ENCODE data around the gene GPR108. TPM values are rescaled to one million over a fixed set of nuclear protein-coding genes. Genes with fewer than 3 reads are reported as not detected.

GPR108 gene
- total RNA-seq, 1 donor from 2014 or later: 22.2 TPM

- ATAC-seq (ENCODE audit: poor library complexity) (no peak), DNase-seq (no peak)
- intact Hi-C loops (cut with DNase I): no loop called here
Observed at GRCh38 chr19:6694147-6694815, 43.1 kb downstream of the GPR108 start.

DNA sequence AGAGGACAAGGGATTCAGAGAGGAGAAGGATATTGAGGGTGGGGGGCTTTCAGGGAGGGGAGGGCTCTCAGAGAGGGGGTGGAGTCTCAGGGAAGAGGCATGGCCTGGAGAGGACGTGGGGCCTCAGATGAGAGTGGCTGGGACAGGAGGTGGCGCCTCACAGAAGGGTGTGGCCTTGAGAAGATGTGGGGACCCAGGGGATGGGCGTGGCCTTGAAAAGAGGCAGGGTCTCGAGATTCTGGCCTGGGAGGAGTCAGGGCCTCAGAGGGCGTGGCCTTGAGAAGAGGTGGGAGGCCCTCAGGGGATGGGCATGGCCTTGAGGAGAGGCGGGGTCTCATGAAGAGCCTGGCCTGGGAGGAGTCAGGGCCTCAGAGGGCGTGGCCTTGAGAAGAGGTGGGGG, 43.7 kb downstream of the GPR108 start:
- ATAC-seq (ENCODE audit: poor library complexity): no peak
- DNase-seq: no peak
- intact Hi-C loops (cut with DNase I): no loop called here

DNA sequence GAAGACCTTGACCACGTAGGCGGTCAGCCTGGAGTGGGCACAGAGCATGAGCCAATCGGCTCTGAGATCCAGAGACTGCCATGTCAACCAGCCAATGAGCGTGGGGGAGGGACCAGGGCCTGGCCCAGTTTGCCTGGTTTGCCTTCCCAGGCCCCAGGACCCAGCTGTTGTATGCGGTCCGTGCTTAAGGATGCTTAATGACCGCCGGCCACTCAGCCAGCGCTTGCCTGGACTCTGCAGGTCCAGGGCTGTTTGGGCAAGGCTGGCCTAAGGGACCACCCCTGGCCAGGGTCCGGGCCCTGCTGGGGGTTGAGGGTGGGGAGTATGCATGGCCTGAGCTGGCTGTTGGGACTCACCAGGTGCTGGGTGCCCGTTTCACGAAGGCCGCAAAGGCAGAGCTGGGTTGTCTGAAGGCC, 44.3 kb downstream of the GPR108 start:
- ATAC-seq (ENCODE audit: poor library complexity) (no peak), DNase-seq (no peak)
- intact Hi-C loops (cut with DNase I): no loop called here

GRCh38 chr19:6692027-6692426, 45.4 kb downstream of the GPR108 start:
- DNase-seq: no peak
- no peak for ATAC-seq (ENCODE audit: poor library complexity)
- intact Hi-C loops (cut with DNase I): no loop called here

- intact Hi-C loops (cut with DNase I): no loop called here
- DNase-seq (no peak), ATAC-seq (ENCODE audit: poor library complexity) (no peak)
Observed at GRCh38 chr19:6691342-6691741, 46.0 kb downstream of the GPR108 start.

GRCh38 chr19:6690160-6690885, 47.1 kb downstream of the GPR108 start:
- ATAC-seq (ENCODE audit: poor library complexity) (no peak), DNase-seq (no peak)
- intact Hi-C loops (cut with DNase I): no loop called here

GRCh38 chr19:6687114-6687513, 50.3 kb downstream of the GPR108 start:
- intact Hi-C loops (cut with DNase I): no loop called here
- DNase-seq (no peak), ATAC-seq (ENCODE audit: poor library complexity) (no peak)

- ATAC-seq (ENCODE audit: poor library complexity) (no peak), DNase-seq (no peak)
- intact Hi-C loops (cut with DNase I): no loop called here
Observed at GRCh38 chr19:6686628-6686975, 50.8 kb downstream of the GPR108 start.

DNA sequence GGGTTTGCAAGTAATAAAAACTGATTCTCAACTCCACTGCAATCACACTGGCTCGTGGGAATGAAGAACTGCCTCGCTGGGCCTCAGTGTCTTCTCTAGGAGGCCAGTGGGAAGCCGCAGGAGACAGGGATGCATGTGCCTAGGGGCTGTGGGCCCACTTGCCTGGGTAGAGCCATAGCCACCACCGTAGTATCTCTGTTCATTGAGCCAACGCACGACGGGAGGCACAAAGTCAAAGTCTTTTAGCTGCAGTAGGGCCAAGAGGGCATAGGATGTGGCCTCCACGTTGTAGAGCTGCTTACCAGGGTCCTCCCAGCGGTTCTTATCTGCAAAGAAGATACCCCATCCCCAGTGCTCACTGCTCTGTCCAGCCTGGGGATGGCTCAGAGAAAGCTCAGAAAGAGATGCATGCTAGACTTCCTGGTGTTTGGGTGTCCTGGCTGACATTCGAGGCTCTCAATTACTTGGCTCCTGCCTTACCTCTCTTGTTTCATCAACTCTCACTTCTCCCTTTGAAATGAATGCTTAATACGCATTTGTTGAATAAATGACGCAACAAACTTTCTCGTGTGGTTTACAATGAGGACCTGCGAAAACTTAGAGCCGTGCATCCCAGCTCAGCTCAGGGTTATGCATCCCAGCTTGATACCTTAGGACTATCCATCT, 51.3 kb downstream of the GPR108 start:
- no peak for DNase-seq
- no peak for ATAC-seq (ENCODE audit: poor library complexity)
- intact Hi-C loops (cut with DNase I): no loop called here

- no peak for ATAC-seq (ENCODE audit: poor library complexity)
- intact Hi-C loops (cut with DNase I): no loop called here
- no peak for DNase-seq
Observed at GRCh38 chr19:6685482-6685881, 51.9 kb downstream of the GPR108 start.

DNA sequence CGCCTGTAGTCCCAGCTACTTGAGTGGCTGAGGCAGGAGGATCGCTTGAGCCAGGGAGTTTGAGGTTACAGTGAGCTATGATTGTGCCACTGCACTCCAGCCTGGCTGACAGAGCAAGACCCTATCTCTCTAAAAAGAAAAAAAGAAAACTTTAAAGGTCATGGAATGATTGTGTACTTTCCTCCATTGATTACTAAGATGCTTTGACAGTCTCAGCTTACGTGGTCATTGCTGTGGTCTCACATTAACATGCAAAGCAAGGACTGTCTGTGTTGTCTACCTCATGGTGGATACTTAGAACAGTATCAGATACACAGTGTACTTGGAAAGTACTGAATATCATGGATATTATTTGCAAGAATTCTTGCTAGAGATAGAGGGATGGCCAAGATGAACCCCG, 53.4 kb downstream of the GPR108 start:
- DNase-seq (no peak), ATAC-seq (ENCODE audit: poor library complexity) (no peak)
- intact Hi-C loops (cut with DNase I): no loop called here

- ATAC-seq (ENCODE audit: poor library complexity): no peak
- intact Hi-C loops (cut with DNase I): no loop called here
- DNase-seq: no peak
Observed at GRCh38 chr19:6682607-6683128, 54.7 kb downstream of the GPR108 start.

DNA sequence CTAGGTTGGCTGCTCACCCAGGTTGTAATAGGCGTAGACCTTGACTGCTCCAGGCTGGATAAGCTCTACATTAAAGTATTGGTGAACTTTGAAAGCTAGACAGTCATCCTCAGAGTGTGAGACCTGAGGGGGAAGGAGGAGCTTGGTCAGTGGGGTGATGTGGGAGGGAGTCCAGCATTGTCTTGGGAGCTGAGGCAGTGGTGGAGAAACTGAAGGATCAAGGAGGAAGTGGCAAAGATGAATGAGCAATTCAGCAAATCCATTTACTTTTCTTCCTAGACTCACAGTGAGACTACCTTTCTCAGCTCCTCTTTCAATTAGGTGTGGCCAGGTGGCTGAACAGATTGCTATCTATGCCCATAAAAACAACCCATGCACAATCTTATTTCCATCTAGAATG, 57.2 kb downstream of the GPR108 start:
- ATAC-seq (ENCODE audit: poor library complexity): no peak
- DNase-seq: no peak
- intact Hi-C loops (cut with DNase I): no loop called here

Small RNAs within 50 kb of the gene (microRNA-seq; reads per million reads assigned to microRNA genes)
- gene MIR6791: not detected

Other genes starting within 250 kb of the GPR108 start
- 10.8 TPM for gene TUBB4A, start 235.3 kb downstream of the GPR108 start, total RNA-seq
- 0.51 TPM for gene TNFSF9, start 206.6 kb downstream of the GPR108 start, total RNA-seq
- gene CD70, start 146.4 kb downstream of the GPR108 start, total RNA-seq: not detected
- gene TNFSF14, start 67.4 kb downstream of the GPR108 start, total RNA-seq: 0.40 TPM
- gene C3, start 16.9 kb downstream of the GPR108 start, total RNA-seq: 308 TPM
- gene TRIP10, start 2.1 kb upstream of the GPR108 start, total RNA-seq: 133 TPM
- not detected for gene SH2D3A, start 29.9 kb upstream of the GPR108 start, total RNA-seq
- 2.8 TPM for gene VAV1, start 35.1 kb upstream of the GPR108 start, total RNA-seq
- 0.24 TPM for gene ADGRE1, start 150.0 kb upstream of the GPR108 start, total RNA-seq

All from Right ventricle myocardium superior (tissue), 1 donor.